OCI-LY7 (cell line): Measurements from ENCODE around the gene PPP1R36.
"Not testable (repeated sequence)": the region's sequence is repeated elsewhere in the genome, so short reads cannot be mapped to it uniquely, and the experiment has no call there.

Experiments used
- EZH2phosphoT487 ChIP-seq: fragments of 200-600 bp; sonication (generic); IDR thresholded peaks from 2 replicates; pipeline ENCODE4 v1.6.1; 2018; ENCODE audit warnings: low read depth, borderline replicate concordance, mild to moderate bottlenecking, mixed run types, antibody characterized with exemption, low read length, moderate library complexity, mixed read lengths
- TF ChIP-seq, protein P1 (sequence below): fragments of 200-600 bp; sonication (generic); conservative IDR thresholded peaks from 2 replicates; pipeline ENCODE4 v1.5.1; 2014; ENCODE audit warnings: mild to moderate bottlenecking, antibody characterized with exemption, low read length, moderate library complexity, mixed read lengths

DNA sequence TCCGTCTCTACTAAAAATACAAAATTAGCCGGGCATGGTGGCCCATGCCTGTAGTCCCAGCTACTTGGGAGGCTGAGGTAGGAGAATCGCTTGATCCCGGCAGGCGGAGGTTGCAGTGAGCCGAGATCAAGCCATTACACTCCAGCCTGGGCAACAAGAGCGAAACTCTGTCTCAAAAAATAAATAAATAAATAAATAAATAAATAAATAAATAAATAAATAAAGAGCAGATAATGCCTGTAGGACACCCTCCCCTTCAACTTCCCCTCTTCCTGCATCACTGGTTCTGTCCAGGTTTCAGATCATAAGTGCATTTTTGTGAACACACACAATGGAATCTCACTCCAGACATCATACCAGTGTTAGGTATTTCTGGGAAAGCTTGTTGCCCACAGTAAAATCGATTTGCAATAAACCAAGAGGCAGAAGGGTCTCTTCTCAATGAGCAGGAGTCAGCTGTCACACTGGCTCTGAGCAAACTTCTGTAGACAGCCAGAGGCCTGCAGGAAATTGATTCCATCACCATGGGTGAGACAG is 68.2 kb downstream of the PPP1R36 start:
- TF ChIP-seq, protein P1, sequence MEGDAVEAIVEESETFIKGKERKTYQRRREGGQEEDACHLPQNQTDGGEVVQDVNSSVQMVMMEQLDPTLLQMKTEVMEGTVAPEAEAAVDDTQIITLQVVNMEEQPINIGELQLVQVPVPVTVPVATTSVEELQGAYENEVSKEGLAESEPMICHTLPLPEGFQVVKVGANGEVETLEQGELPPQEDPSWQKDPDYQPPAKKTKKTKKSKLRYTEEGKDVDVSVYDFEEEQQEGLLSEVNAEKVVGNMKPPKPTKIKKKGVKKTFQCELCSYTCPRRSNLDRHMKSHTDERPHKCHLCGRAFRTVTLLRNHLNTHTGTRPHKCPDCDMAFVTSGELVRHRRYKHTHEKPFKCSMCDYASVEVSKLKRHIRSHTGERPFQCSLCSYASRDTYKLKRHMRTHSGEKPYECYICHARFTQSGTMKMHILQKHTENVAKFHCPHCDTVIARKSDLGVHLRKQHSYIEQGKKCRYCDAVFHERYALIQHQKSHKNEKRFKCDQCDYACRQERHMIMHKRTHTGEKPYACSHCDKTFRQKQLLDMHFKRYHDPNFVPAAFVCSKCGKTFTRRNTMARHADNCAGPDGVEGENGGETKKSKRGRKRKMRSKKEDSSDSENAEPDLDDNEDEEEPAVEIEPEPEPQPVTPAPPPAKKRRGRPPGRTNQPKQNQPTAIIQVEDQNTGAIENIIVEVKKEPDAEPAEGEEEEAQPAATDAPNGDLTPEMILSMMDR = not testable (repeated sequence)
- not testable (repeated sequence) for TF ChIP-seq EZH2phosphoT487
